ENCODE results near the gene LGR6. TPM values are rescaled to one million over a fixed set of nuclear protein-coding genes. Genes with fewer than 3 reads are reported as not detected.
"Not testable (repeated sequence)": the region's sequence is repeated elsewhere in the genome, so short reads cannot be mapped to it uniquely, and the experiment has no call there.

The LGR6 gene
- total RNA-seq, 2 donors from 2014 or later, result 6.0 to 6.1 TPM

DNA sequence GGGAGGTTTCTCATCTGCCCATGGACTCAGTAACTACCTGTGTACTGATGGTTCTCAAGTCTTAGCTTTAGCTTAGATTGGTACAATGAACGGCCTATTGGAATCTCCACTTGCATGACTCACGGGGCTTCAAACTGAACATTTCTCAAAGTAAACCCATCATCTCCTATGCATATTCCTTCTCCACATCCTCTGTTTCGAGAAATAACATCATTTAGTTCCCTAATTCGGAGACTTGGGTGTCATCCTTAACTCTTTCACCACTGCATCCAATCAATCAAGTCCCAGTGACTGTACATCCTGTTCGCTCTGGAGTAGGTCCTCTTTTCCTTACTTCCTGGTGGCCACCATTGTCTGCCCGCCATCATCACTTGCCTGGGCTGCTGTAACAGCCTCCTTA lies 55.8 kb downstream of the LGR6 start:
- ATAC-seq (no peak), DNase-seq (no peak)
- intact Hi-C loops (cut with DNase I), result no loop called here

DNA sequence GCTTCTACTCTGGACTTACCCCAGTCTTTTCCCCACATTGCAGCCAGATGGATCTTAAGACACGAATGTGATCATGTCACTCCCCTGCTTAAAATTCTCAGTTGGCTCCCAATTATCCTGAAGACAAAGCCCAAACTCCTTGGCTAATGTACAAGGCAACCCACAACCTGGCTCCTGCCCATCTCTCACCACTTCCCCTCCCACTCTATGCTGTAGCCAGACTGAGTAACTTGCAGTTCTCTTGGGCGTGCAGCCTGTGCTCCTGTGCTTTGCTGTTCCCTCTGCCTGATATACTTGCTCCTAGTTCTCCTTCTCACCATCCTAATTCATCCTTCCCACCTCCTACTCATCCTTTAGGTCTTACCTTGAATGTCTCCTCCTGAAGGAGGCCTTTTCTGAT lies 56.2 kb downstream of the LGR6 start:
- DNase-seq (no peak), ATAC-seq (no peak)
- intact Hi-C loops (cut with DNase I), result no loop called here

DNA sequence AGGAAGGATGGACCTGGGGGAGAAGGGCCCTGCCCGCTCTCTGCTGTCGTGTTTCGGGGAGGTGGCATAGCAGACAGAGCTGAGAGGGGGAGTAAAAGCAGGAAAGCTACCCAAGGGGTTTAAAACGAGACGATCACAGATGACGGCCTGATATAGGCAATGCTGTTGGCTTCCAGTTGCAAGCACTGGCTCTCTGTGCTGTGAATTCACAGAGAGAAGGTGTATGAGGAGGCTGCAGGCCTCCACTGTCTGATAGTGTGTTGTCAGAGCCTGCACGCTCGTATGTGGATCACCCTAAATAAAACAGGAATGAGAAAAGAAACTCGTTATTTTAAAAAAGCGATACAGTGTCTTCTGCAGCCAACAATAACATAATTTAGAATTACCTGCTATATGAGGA lies 57.4 kb downstream of the LGR6 start:
- no peak for DNase-seq
- intact Hi-C loops (cut with DNase I), result no loop called here
- no peak for ATAC-seq

GRCh38 chr1:202251424-202252256 lies 58.0 kb downstream of the LGR6 start:
- intact Hi-C loops (cut with DNase I), result no loop called here

DNA sequence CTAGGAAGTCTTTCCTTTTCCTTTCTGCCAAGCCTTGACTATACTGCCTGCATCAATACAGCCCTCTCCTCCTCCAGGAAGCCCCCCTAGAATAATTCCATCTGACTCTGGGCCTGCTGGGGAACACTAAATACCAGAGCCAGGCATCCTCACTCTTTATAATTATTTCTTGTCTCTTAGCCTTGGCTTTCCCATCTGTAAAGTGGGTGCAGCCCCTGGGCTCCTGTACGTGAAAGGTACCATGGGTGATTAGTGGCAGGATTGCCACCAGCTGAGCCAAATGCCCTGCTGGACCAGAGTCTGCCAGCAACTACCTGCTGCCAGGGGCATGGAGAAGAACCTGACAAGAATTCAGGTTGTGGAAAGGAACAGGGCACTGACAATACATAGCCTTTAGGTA lies 58.7 kb downstream of the LGR6 start:
- no peak for ATAC-seq
- intact Hi-C loops (cut with DNase I), result no loop called here
- DNase-seq, result no peak

More at GRCh38 chr1:202251424-202252256, 58.0 kb downstream of the LGR6 start:
- ATAC-seq, result no peak
- DNase-seq, result no peak

DNA sequence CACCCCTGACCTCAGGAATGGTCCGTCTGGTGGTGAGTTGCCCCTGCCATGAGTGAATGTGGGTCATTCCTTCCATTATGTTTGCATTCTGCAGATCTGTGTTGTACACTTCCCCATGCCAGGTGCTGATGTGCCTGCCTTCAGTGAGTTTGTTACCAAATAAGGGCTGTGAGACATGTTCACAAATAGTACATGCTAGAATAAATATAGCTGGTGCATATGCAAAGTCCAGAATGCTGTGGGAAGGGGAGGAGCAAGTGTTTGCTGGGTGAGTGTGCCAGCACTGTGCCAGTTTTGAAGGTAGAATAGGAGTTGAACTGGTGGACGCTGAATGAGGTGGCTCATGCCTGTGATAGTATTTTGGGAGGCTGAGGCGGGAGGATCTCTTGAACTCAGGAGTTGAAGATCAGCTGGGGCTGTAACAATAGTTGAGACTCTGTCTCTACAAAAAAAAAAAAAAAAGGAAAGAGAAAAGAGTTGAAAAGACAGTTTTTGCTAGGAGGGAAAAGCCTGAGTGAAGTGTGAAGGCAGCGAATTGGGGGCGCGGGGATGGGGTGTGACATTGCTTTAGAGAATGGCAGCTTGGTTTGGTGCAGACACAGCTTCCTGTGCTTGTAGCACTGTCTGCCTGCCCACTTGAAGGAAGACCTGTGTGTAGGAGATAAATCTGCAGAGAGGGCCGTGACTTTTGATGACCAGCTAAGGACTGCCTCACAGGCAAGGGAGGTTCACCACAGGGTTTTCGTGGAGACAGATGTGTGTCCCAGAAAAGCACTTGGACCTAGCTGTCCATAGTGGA lies 61.1 kb downstream of the LGR6 start:
- ATAC-seq (no peak), DNase-seq (no peak)
- intact Hi-C loops (cut with DNase I), result no loop called here

- DNase-seq, result no peak
- intact Hi-C loops (cut with DNase I), result no loop called here
Observed at GRCh38 chr1:202255343-202255742, 61.7 kb downstream of the LGR6 start.

DNA sequence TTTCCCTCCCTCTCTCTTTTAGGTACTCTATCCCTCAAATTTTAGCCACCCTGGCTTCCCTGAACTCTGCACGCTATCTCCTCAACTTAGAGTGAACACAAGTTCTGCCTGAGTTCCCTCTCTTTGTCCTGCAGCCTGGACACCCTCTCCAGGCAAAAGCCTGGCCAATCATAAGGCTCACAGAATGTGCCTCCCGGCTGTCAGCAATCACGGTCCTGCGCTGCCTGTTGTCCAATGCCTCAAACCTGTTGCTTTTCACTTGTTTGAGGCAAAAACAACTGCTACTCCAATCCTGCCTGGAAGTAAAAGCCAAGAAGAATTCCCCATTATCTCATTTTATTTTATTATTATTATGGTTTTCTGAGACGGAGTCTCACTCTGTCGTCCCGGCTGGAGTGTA lies 66.1 kb downstream of the LGR6 start:
- intact Hi-C loops (cut with DNase I), result no loop called here
- no peak for DNase-seq
- no peak for ATAC-seq

More at GRCh38 chr1:202255343-202255742, 61.7 kb downstream of the LGR6 start:
- no peak for ATAC-seq

DNA sequence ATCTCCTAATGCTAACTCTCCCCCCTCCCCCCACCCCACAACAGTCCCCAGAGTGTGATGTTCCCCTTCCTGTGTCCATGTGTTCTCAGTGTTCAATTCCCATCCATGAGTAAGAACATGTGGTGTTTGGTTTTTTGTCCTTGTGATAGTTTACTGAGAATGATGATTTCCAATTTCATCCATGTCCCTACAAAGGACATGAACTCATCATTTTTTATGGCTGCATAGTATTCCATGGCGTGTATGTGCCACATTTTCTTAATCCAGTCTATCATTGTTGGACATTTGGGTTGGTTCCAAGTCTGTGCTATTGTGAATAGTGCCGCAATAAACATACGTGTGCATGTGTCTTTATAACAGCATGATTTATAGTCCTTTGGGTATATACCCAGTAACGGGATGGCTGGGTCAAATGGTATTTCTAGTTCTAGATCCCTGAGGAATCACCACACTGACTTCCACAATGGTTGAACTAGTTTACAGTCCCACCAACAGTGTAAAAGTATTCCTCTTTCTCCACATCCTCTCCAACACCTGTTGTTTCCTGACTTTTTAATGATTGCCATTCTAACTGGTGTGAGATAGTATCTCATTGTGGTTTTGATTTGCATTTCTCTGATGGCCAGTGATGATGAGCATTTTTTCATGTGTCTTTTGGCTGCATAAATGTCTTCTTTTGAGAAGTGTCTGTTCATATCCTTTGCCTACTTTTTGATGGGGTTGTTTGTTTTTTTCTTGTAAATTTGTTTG lies 67.8 kb downstream of the LGR6 start:
- ATAC-seq; DNase-seq; intact Hi-C loops (cut with DNase I): not testable (repeated sequence)

GRCh38 chr1:202263628-202264027 lies 70.0 kb downstream of the LGR6 start:
- intact Hi-C loops (cut with DNase I), result no loop called here
- no peak for DNase-seq

DNA sequence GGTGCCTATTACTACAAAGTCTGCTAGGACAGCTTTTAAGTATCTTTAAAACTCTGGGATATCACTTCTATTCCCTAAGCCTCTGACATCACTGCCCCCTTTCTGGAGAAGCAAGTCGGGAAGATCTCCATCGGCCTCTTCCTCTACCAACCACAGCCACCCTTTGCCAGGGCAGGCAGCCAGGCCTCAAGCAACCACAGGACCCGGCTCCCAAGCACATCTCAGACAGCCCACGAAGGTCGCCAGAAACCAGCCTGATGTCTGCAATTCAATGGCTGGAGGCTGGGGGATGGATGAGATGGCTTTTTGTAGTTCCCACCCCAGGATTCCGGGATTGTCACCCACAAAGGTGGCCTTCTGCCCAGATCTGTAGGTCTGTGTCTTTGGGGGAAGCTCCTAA lies 70.7 kb downstream of the LGR6 start:
- no peak for DNase-seq
- no peak for ATAC-seq
- intact Hi-C loops (cut with DNase I), result no loop called here

More at GRCh38 chr1:202263628-202264027, 70.0 kb downstream of the LGR6 start:
- no peak for ATAC-seq

DNA sequence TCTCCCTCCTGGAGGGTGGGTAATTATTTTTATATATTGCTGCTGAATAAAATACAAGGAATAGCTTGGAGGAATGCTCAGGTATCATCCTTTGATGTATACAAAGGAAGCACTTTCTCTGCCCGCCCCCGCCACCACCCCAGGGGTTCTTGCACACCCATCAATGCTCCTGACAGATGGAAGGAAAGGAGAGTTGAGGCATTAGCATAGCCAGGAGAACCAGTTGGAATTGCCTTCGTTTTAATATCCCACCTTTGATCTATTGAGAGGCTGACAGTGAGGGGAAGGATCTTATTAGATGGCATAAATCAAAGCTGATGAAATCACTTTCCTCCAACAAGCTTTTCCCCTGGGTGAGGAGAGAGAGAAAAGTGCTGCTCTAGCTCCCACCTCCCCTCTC lies 71.1 kb downstream of the LGR6 start:
- no peak for ATAC-seq
- intact Hi-C loops (cut with DNase I), result no loop called here
- no peak for DNase-seq

DNA sequence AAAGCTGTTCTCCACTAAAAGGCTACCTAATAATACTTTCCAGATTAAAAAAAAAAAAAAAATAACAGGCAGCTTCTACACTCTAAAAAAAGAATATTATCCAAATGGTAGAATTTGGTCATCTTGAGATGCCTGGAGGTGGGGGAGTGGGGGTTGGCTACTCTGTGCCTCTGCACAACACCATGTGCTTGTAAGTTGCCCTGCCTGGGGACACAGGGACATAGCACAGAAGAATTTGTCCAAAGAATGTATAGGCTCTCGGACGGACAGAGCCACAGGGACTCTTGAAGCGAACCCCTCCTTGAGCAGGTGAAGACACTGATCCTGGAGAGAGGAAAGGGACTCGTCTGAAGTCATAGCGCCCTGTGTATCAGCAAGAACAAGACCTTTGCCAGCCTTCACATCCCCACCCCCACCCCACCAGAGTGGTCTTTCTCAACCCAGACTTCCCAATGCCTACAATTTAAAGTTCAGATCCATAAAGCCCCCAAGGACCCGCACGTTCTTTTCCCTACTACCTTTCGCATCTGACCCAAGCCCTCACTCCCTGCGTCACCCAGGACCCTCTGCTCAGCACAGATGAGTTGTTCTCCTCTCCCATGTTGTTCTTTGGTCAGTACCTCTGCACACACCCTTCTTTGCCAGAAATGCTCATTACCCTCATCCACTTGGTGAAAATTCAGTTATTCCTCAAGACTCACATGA lies 72.6 kb downstream of the LGR6 start:
- ATAC-seq, result no peak
- intact Hi-C loops (cut with DNase I), result no loop called here
- no peak for DNase-seq

GRCh38 chr1:202268032-202268431 lies 74.4 kb downstream of the LGR6 start:
- no peak for DNase-seq
- intact Hi-C loops (cut with DNase I), result no loop called here
- ATAC-seq, result no peak

DNA sequence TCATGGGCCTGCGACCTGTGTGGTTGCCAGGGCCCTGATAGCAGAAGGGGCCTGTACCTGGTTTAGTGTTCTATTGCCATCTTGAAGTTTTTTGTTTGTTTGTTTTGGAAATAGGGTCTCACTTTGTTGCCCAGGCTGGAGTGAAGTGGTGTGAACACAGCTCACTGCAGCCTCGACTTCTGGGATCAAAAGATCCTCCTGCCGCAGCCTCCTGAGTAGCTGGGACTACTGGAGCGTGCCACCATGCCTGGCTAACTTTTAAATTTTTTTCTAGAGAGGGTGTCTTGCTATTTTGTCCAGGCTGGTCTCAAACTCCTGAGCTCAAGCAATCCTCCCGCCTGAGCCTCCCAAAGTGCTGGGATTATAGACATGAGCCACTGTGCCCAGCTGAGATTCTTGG lies 75.2 kb downstream of the LGR6 start:
- no peak for DNase-seq
- intact Hi-C loops (cut with DNase I), result no loop called here
- ATAC-seq, result no peak

GRCh38 chr1:202270871-202271326 lies 77.3 kb downstream of the LGR6 start:
- intact Hi-C loops (cut with DNase I), result no loop called here
- no peak for ATAC-seq
- DNase-seq, result no peak

DNA sequence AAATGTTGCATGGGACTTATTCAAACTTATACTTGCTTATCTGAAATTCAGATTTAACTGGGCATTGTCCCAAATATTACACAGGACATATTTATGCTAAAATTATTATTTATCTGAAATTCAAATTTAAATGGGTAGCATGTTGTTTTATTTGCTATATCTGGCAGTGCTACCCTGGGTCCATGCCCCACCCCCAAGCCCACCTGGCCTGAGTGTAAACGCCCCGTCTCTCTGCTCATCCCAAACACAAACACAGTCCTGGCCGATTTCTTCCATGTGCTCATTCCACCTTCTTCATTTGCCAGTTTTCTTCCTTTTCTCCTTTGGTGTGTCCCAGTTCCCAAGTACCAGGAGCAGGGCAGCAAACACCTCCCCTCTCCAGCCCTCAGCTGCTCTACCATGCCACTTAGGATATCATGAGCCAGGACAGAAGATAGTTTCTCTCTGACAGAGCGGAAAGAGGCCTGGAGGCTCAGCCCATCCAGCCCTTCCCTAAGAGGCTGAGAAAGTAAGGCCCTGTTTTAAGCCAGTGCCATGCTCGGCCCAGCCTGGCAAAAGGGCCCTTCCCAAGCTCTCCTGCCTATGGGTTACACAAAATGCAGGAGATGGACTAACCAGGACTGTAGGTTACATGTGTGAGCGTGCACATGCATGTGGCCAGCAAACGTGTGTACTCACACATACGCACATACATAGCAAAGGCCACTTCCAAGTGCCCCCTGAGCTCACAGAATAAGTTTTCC lies 78.7 kb downstream of the LGR6 start:
- ATAC-seq, result no peak
- intact Hi-C loops (cut with DNase I), result no loop called here

GRCh38 chr1:202274611-202275010 lies 81.0 kb downstream of the LGR6 start:
- DNase-seq, result no peak
- peak in 1 of 2 donors; percentile 21 for ATAC-seq
- intact Hi-C loops (cut with DNase I), result loop anchor here in 1 of 2 donors (5.0 kb wide), 1 partner anchor 43 kb away; no protein-coding TSS in a partner anchor

More for the DNA sequence above, 78.7 kb downstream of the LGR6 start:
- no peak for DNase-seq

All from left cardiac atrium (tissue), 4 donors.